GM19240 (cell line): Measurements from ENCODE around the gene CES5A.
"Not testable (repeated sequence)": the region's sequence is repeated elsewhere in the genome, so short reads cannot be mapped to it uniquely, and the experiment has no call there.

Source experiments
- DNase-seq: peaks from one replicate; pipeline ENCODE4 v3.0.0; 2011; ENCODE audit warnings: low spot score; ENCODE audit not compliant: insufficient read length

The CES5A gene

DNA sequence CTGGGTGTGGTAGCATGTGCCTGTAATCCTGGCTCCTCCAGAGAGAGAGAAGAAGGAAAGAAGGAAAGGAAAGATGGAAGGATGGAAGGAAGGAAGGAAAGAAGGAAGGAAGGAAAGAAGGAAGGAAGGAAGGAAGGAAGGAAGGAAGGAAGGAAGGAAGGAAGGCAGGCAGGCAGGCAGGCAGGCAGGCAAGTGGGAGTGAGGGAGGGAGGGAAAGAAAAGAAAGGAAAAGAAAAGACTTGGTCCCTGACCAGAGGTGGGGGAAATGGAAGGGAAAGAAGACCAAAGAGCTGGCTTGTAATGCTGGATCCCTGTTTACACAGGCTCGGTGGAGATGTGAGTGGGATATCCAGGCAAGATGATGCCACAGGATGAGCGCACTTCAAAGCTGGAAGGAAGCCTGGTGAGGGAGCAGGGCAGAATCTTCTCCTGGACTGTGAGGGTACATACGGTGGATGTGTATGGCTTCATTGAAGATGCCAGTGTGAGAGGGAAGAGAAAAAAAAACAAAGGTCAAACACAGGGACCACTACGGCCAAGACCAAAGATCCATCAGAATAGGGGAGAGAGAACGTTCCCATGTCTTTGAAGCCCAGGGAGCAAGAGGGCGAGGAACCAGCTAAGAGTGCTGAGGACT lies 44.4 kb downstream of the CES5A start:
- no peak for DNase-seq

DNA sequence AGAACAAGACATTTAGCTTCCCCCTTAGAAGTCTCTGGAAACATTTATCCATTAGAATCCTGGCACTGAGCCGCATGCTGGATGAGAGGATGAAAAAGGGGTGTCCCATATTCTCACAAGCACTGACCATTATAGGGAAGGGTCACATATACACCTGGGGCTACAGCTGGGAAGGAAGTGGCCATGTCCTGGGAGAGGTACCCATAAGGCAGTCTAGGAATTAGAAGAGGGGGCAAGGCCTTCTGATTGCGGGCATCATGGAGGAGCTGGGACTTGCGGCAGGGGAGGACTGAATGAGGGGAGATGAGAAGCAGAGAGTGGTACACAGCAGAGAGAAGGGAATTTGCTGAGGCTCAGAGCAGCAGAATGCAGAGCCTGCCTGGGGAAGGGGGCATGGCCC lies 45.9 kb downstream of the CES5A start:
- not testable (repeated sequence) for DNase-seq

DNA sequence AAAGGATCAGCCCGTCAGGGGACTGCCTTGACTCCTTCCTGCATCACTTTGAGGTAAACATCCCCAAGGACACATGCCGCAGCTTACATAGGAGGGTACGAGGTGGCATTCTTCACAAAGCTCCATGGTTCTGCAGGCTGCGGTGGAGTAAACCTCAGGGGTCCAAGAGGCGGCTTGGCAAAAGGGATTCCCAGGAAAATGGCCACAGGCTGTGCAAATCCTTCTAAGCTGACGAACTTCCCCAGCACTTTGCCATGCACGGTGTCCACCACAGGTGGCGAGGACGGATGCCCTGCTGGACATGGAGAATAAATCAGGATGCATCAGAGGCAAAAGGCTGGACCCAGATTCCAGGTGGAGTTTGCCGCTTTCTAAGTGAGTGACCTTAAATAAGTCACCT lies 46.5 kb downstream of the CES5A start:
- no peak for DNase-seq

DNA sequence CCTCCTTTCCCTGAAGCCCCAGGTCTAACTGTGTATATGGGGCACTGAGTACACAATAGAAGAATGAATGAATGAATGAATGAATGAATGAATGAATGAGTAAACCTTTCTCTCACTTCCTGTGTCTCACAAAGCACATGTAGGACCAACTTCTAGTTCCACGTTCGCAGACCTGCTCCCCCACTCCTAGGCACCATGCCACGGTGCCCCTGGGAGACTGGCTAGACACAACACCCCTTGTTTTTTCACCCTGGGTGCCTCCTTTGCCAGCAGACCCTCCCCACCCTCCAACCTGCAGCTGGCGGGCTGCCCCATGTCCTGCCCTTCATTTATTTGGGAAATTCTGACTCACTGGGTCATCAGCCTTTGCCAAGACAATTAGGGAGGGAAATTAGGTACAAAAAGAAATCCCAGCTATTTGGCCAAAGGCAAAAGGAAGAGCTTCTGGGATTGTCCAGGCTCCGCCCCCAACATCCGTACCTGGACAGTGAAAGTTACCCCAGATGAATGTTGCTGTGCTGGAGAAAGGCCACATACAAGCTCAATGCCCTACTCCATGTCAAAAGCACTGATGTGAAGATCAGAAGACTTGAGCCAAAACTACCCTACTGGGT lies 50.0 kb downstream of the CES5A start:
- DNase-seq: no peak

DNA sequence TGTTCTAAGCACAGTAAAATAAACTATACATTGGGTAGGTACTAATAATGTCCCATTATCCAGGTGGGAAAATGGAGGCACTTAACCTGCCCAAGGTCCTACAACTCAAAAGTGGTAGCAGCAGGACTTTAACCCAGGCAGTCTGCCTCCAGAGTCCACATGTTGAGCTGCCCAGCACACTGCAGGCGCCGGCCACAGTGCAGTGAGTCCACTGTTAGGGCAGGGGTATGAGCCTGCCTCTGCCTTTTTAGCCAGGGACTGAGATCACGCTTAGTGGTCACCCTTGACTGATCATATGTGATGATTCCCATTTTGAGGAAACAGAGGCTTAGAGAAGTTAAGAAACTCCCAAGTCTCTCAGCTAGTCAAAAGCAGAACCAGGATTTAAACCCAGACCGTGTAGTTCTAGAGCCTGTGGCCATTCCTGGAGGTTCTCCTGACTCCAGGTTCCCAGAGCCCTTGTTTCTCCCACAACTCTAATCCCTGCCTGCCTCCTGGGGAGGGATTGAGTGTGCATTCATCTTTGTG lies 50.6 kb downstream of the CES5A start:
- DNase-seq: no peak

DNA sequence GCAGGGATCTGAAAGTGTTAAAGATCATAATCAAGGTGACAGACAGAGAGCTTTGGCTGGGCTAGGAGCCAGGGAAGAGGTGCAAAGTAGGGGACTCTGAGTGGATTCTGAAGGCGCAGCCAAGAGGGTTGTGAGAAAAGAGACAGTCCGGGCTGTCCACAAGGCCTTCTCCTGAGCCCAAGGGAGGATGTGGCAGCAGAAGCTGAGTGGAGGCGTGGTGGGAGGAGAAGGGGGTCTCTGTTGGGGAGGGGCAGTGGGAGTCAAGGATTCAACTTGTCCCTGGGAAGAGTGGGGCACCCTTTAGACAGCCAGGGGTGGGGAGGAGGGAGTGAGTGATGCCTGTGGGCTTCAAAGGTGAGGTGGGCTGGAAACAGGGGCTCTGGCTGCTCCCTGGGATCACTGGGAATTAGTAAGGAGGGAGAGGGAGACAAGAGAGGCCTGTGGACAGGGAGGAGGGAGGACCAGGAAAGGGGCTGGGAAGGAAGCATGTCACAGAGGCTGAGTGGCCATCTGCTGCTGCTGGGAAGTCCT lies 52.8 kb downstream of the CES5A start:
- no peak for DNase-seq

DNA sequence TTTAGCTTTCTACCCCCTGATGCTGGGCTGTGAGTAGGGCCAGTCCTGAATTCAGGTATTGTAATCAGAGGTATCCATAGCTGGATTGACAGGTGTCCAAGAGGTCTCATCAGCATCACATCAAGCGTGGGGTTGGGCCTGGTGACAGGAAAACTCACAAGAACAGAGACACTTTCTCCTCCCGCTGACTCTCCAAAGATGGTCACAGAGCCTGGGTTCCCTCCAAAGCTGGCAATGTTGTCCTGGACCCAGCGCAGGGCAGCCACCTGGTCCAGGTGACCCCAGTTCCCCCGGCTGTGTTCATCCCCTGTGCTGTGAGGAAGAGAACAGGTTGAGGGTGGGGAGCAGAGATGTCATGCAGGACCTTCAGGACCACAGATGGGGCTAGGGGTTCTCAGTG lies 54.0 kb downstream of the CES5A start:
- DNase-seq: no peak

DNA sequence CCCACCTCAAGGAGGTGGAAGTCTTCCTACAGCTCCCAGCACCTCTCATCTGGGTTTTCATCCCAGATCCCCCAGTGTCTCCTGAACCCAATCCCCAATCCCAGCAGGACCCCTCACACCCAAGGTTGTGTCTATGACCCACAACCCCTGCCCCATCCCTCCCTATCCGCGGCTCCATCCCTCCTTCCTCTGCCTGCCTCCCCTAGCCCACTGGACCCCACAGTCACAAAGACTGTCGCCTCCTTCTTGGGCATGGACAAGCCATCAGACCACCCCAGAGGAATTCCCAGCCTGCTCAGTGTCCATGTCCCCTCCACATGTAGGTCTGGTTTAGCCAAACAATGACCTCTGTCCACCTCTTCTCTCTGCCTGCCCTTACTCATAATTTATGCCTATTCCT lies 54.6 kb downstream of the CES5A start:
- DNase-seq: no peak

DNA sequence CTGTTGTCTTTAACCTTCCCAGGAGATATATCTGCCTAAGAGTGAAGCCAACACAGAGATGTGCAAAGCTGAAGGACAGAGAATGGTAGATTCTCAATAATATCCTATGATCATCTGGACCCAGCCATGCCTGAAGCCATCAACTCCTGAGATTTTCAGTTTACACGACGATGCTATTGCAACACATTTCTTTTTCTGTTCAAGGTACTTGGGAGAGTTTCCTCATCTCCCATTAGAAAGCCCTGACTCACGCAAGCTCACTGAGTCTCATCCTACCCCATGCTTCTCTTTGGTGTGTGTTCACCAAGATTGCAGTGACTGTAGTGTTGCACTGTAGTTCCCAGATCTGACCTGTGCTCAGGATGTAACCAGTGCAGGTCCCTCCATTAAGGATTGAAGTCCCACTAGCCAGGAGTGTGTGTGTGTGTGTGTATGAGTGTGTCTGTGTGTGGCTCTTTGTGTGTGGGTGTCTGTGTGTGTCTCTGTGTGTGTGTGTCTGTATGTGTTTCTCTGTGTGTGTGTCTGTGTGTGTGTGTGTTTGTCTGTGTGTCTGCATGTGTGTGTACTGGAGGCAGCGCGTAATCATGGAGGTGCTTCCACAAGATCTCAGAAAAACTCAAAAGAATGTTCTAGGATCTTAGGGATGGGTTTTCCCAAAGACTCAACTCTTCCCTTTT lies 57.8 kb downstream of the CES5A start:
- DNase-seq: no peak

DNA sequence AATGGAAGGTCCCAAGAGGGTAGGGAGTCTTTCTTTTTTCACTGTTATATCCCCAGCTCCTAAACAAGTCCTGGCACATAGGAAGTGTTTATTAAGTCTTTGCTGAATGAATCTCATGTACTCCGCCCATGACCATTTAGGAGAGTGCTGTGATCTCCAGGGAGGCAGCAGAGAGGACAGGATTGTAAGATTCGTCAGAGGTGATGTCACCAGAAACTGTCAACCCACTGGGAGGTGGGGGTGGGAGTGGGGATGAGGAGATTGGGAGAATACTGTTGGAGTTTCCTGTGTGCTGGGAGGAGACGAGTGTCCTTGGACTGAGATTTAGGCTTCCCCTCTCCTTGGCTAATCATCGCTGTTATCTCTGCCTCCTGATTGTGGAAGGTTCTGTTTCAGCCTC lies 59.0 kb downstream of the CES5A start:
- DNase-seq: not testable (repeated sequence)

DNA sequence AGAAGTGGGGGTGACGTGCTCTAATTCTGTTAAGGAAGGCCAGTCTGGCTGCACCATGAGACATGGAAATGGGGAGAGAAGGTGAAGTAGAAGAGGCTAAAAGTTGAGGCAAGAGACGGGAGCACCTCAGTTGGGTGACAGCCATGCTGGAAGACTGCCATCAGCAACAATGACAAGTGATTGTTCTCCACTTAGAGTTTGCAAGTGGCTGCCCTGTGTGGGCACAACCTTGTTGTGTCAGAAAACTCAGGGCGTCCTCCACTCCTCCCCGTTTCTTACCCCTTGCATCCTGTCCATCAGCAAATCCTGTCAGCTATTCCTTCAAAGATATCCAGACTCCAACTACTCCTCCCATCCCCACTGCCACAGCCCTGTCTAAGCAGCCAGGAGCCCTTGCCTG lies 59.9 kb downstream of the CES5A start:
- no peak for DNase-seq

DNA sequence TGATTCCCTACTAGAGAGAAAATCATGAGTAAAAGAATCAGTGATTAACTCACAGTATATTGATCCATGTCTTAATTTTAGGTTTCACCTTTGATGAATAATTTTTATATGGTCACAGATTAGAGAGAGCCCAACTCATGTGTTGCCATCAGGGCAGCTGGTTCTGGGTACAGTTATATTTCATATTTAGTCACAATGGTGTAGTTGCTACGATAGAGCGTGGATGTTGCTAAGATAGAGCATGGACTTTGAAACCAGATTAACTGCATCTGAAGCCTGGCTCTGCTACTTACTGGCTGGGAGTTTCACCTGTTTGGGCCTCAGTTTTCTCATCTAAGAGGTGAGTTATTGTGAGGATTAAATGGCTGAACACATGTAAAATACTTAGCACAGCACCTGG lies 61.0 kb downstream of the CES5A start:
- DNase-seq: not testable (repeated sequence)

DNA sequence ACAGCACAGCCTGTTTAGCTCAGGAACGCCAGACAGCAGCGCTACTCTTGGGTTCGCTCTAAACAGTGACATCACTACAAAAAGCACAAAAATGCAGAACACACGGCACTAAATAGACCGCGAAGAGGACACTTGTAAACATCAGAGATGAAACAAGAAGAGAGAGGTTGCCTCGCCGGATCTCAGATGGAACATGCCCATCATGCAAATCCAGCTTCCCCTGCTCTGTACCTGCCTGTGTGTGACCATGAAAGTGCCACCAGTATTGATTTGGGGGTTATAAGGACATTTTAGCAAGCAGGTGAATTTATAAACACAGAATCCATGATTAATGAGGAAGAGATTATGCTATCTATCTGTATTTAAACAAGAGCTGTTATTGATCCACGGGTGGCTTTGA lies 61.4 kb downstream of the CES5A start:
- DNase-seq: not testable (repeated sequence)

DNA sequence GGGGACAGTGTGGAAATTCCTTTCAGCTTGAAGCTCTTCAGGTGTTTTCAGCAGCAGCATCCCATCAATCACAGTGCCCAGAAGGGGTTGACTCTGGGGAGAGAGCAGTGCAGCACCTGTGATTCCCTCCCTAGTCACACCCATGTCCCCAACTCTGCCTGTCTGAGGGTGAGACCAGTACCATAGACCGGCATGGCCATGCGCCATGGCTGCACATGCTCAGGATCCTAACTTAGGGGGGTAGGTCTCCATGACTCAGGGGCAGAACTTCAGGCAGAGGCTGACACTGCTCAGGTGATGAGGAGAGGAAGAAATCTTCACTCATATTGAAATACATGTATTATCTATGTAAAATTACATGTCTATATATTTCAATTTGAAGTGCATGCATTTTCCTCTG lies 62.2 kb downstream of the CES5A start:
- DNase-seq: no peak

DNA sequence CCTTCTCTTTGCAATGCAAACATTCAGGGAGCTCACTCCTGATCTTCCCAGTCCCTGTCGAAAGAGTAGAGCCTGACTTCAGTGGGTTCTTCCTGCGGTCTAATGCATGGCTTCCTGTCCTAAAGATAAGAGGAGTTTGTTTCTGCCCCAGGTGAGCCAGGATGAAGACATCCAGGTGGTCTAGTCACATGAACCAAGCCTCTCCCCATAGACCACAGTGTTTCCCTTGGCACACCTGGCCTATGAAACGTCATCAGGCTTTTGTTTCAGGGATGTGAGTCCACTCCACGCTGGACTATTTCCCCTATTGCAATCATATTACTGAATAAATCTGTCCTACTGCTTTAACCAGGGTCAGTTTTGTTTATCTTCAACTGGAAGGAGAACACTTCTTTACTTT lies 63.4 kb downstream of the CES5A start:
- no peak for DNase-seq

DNA sequence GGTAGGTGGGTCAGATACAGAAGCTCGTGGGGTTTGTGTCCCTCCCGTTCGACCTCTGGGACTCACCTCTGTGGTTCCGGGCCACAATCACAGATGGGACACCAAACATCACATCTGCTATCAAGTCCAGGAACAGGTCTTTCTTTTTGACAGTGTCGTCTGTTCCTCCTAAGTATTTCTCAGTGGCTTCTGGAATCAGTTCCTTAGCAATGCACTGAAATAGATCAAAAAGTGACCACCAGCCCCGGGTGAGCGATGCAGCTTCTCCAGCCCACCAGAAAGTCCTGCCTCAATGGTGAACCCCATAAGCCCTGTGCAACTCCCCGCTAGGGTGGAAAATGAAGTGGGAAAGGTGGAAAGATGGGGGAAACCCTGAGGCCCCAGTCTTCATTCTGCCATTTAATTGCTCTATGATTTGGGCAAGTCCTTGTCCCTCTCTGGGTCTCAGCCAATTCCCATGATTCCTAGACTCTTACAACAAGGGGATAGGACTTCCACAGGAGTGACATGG lies 64.7 kb downstream of the CES5A start:
- no peak for DNase-seq

DNA sequence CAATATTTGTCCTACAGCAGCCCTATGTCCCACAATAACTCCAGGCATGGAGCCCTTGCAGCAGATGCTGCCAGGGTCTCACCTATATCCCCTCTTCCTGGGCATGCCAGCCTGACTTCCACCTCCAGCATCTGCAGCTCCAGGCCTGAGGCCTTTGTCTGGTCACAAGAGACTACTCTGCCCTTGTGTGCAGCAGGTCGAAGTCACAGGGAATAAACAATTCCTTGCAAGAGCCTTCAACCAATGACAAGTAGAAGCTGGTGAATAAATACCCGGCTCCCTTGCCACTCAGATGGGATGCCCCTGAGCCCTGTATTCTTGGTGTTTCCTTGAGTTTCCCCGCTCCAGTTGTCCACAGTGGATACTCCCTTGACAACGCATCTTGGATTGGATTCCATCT lies 65.3 kb downstream of the CES5A start:
- DNase-seq: no peak

DNA sequence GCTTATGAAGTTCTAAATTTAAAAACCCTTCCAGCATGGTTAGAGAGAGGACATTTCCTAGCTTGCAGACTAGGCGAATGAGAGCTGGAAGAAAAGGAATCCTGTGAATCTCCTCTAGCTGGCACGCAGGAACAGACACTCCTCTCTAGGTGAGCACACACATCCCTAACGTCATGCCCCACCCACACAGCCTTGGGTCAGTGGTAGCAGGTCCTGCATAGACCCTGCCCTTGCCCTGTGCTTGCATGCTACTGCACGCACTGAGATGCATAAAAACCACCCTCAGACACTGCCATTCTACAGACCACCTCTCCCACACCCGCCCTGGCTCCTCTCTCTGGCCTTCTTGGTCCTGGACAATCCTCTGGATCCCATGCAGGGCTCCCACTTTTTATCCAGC lies 65.8 kb downstream of the CES5A start:
- DNase-seq: no peak

DNA sequence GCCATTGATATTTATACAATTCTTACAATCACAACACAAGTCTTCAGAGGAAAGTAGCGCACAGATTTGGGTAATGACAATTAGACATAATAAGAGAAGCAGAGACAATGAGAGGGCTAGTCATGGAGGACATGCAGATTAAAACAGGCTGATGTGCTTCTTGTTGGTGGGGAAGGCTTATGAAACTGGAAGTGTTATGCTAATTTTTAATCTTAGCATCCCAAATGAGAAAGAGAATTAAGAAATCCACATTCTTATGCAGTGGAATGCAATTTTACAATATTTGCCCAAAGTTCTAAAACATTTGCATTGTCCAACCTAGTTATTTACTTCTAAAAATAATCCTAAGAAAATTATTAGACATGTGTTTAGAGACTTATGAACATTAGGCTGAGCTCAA lies 66.9 kb downstream of the CES5A start:
- DNase-seq: not testable (repeated sequence)

DNA sequence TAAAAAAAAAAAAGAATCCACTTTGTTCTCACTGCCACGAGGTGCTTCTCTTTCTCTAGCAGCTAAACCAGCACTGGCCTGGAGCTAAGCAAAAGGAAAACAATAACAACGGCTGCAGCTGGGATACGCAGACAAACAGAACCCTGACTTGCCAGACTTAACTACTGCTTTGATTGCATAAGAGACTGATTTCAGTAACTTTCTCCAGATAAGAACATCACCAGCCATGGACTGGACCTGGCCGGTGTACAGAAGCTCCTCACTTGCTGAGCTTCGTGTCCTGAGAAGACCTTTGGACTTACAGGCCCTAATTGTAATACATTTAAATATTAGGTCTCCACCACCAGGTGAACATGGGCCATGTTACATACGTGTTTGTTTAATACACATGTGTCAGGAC lies 70.1 kb downstream of the CES5A start:
- DNase-seq: not testable (repeated sequence)

DNA sequence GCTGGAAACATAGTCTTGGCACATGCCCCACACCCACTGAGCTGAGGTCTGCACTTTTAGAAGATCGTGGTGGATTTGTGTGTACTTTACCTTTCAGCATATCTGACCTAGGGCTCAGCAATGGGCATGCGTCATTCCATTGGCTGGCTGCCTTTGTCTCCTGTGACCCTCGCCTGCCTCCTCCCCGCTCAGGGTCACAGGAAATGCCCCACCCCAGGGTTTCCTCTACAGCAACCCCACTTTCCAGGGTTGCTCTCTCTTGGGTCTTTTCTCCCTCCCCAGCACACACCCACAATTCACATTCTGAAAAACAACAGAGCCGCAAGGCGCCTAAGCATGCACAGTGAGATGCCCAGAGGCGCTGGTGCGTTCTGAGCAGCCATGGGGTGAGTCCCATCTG lies 71.5 kb downstream of the CES5A start:
- DNase-seq: not testable (repeated sequence)
